Hepatocyte (in vitro differentiated cells): ENCODE data around the gene B3GNT3. TPM values are rescaled to one million over a fixed set of nuclear protein-coding genes. Genes with fewer than 3 reads are reported as not detected.

Experiments
- DNase-seq: peaks from one replicate; pipeline ENCODE4 v3.0.0-alpha.2; 2016; ENCODE audit warnings: low spot score
- H2AFZ ChIP-seq: fragments of 200-600 bp; sonication (generic); 2 replicates; pipeline ENCODE4 v1.6.0; 2016; ENCODE audit warnings: antibody characterized with exemption, mild to moderate bottlenecking
- H3K27ac ChIP-seq: fragments of 200-600 bp; sonication (generic); 2 replicates; pipeline ENCODE4 v1.5.1; 2016; ENCODE audit warnings: mild to moderate bottlenecking
- H3K27me3 ChIP-seq: fragments of 200-600 bp; sonication (generic); 2 replicates; pipeline ENCODE4 v1.6.1; 2016
- H3K36me3 ChIP-seq: fragments of 200-600 bp; sonication (generic); replicated peaks from 2 replicates; pipeline ENCODE4 v1.5.1; 2016; ENCODE audit warnings: low read depth; ENCODE audit not compliant: insufficient read depth
- H3K4me1 ChIP-seq: fragments of 200-600 bp; sonication (generic); 2 replicates; pipeline ENCODE4 v1.5.1; 2016; ENCODE audit warnings: mild to moderate bottlenecking, moderate library complexity; ENCODE audit not compliant: insufficient read depth
- H3K4me2 ChIP-seq: fragments of 200-600 bp; sonication (generic); 2 replicates; pipeline ENCODE4 v1.6.0; 2016
- H3K4me3 ChIP-seq: fragments of 200-600 bp; sonication (generic); 2 replicates; pipeline ENCODE4 v1.5.1; 2016; ENCODE audit warnings: mild to moderate bottlenecking
- H3K79me2 ChIP-seq: fragments of 200-600 bp; sonication (generic); 2 replicates; pipeline ENCODE4 v1.6.0; 2017; ENCODE audit warnings: mild to moderate bottlenecking
- H3K9me2 ChIP-seq: fragments of 200-600 bp; sonication (generic); replicated peaks from 2 replicates; pipeline ENCODE4 v1.6.0; 2017; ENCODE audit warnings: mild to moderate bottlenecking; ENCODE audit not compliant: insufficient read depth
- H3K9me3 ChIP-seq: fragments of 200-600 bp; sonication (generic); 2 replicates; pipeline ENCODE4 v1.5.1; 2016; ENCODE audit warnings: low read depth, mild to moderate bottlenecking
- H4K20me1 ChIP-seq: fragments of 200-600 bp; sonication (generic); 2 replicates; pipeline ENCODE4 v1.6.0; 2016; ENCODE audit warnings: mild to moderate bottlenecking; ENCODE audit not compliant: insufficient read depth, poor library complexity, severe bottlenecking
- EZH2 ChIP-seq: fragments of 200-600 bp; sonication (generic); IDR thresholded peaks from 2 replicates; pipeline ENCODE4 v1.6.1; 2016; ENCODE audit warnings: antibody characterized with exemption, mild to moderate bottlenecking, borderline replicate concordance
- EZH2phosphoT487 ChIP-seq: fragments of 200-600 bp; sonication (generic); IDR thresholded peaks from one replicate; pipeline ENCODE4 v1.6.1; 2018; ENCODE audit warnings: antibody characterized with exemption, mild to moderate bottlenecking, low read depth, moderate library complexity; ENCODE audit not compliant: unreplicated experiment, severe bottlenecking
- WGBS: methylation state at CpG from one replicate; pipeline ENCODE4 v1.1.6; 2016; ENCODE audit warnings: low lambda C conversion rate; ENCODE audit errors: missing lambda C conversion rate; 5-methylcytosine and 5-hydroxymethylcytosine counted together
- polyA plus RNA-seq: library from polyadenylated mRNA; unstranded; fragments of >200 nt; fragmentation: Nextera tagmentation; extraction: Ambion mirVana; gene quantifications from 2 replicates; pipeline ENCODE4 v1.2.1, GENCODE V29; 2016
- total RNA-seq: library from RNA; depleted of rRNA; stranded (reverse); fragments of >200 nt; gene quantifications from 2 replicates; pipeline ENCODE4 v1.2.3, GENCODE V29; 2014
- TF ChIP-seq, protein P1 (sequence below): fragments of 200-600 bp; sonication (generic); IDR thresholded peaks from 2 replicates; pipeline ENCODE4 v1.5.1; 2016; ENCODE audit warnings: antibody characterized with exemption, mild to moderate bottlenecking; ENCODE audit not compliant: poor library complexity

Gene B3GNT3
- total and polyA plus RNA-seq, 2 experiments from 2014 or later = 14.6 to 19.1 TPM

DNA sequence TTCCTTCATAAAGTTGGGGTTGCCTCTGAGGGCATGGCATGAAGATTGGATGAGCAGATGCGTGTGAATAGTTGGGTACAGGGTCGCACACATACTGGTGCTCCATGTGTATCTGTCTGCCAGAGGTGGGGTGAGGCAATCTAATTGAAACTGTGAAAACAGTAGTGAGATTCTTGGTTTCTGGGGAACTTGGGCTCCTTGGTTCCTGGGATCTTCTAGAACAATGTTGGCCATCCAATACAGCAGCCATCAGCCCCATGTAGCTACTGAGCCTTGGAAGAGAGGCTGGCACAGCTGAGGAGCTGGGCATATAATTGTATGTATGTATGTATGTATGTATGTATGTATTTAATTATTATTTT lies 43.0 kb upstream of the B3GNT3 start:
- Histone ChIP-seq H3K27ac (no peak overlapping the region), H3K9me3 (no peaks in the 10 kb centered on the region), H3K4me2 (no peak overlapping the region), H3K4me1 (peaks cover 3% of the 10 kb centered on the region), H3K36me3 (no peaks in the 10 kb centered on the region), H3K27me3 (no peaks in the 10 kb centered on the region), H3K9me2 (no peaks in the 10 kb centered on the region), H3K79me2 (no peaks in the 10 kb centered on the region), H4K20me1 (no peaks in the 10 kb centered on the region), H2AFZ (no peak overlapping the region), H3K4me3 (no peak overlapping the region)
- DNase-seq = no peak
- TF ChIP-seq EZH2 (no peak), EZH2phosphoT487 (no peak)
- TF ChIP-seq, protein P1, sequence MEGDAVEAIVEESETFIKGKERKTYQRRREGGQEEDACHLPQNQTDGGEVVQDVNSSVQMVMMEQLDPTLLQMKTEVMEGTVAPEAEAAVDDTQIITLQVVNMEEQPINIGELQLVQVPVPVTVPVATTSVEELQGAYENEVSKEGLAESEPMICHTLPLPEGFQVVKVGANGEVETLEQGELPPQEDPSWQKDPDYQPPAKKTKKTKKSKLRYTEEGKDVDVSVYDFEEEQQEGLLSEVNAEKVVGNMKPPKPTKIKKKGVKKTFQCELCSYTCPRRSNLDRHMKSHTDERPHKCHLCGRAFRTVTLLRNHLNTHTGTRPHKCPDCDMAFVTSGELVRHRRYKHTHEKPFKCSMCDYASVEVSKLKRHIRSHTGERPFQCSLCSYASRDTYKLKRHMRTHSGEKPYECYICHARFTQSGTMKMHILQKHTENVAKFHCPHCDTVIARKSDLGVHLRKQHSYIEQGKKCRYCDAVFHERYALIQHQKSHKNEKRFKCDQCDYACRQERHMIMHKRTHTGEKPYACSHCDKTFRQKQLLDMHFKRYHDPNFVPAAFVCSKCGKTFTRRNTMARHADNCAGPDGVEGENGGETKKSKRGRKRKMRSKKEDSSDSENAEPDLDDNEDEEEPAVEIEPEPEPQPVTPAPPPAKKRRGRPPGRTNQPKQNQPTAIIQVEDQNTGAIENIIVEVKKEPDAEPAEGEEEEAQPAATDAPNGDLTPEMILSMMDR = no peak
- 80% methylated on average over 2 of the region's 2 CpGs for WGBS

DNA sequence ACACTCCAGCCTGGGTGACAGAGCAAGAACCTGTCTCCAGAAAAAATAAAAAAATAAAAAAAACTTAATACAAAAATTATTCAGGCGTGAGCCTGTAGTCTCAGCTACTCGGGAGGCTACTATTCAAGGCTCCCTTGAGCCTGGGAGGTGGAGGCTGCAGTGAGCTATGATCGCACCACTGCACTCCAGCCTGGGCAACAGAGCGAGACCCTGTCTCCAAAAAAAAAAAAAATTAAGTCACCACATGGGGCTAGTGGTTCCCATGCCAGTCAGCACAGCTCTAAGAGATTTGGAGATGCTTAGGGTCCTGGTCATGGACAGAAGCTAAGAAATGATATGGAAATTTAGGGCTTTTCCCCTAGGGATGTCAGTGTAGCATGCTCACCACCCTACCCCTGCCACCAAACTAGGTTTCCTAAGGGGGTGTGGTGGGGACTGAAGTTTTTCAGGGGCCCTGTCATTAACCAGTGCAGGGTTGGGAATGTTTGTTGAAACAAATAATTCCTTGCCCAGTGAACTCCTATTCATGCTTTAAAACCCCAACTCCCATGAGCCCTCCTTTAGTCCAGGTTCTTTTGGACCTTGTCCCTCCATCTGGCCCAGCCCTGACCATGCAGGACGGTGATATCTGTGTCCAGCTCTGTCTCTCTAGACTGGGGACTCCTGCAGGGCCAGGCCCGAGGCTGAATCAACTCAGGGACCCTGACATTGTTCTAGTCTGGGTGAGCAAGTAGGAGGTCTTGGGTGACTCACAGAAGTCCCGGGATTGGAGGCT lies 41.9 kb upstream of the B3GNT3 start:
- Histone ChIP-seq H3K4me2 (no peak overlapping the region), H3K9me2 (no peaks in the 10 kb centered on the region), H3K4me3 (no peak overlapping the region), H3K4me1 (no peaks in the 10 kb centered on the region), H3K36me3 (no peaks in the 10 kb centered on the region), H3K27me3 (no peaks in the 10 kb centered on the region), H3K79me2 (no peaks in the 10 kb centered on the region), H3K27ac (no peak overlapping the region), H2AFZ (no peak overlapping the region), H3K9me3 (no peaks in the 10 kb centered on the region), H4K20me1 (no peaks in the 10 kb centered on the region)
- no peak for DNase-seq
- TF ChIP-seq, protein P1 = no peak
- TF ChIP-seq EZH2phosphoT487 (no peak), EZH2 (no peak)
- WGBS = 86% methylated on average over 7 of the region's 7 CpGs

DNA sequence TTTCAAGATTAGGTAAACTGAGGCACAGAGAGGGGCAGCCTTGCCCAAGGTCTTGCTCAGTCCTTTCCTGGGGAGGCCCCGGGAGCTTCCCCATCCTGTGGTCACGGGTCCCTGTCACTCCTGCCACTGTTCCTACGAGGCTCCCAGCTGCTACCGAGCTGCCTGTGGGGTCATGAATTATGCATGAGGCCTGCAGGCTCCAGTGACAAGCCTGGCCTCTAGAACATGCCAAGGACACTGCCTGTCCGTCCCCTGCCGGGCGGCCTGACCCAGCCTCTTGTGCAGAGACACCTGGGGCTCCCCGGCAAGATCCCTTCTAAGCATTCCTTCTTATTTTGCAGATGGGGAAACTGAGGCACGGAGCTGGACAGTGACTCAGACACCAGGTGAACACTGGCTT lies 41.0 kb upstream of the B3GNT3 start:
- no peaks in the 10 kb centered on the region for H3K9me3 ChIP-seq
- H3K9me2 ChIP-seq = no peaks in the 10 kb centered on the region
- TF ChIP-seq EZH2phosphoT487 = no peak
- TF ChIP-seq, protein P1 = no peak
- no peak for TF ChIP-seq EZH2
- no peak overlapping the region for H2AFZ ChIP-seq
- no peaks in the 10 kb centered on the region for H3K79me2 ChIP-seq
- H3K27ac ChIP-seq = no peak overlapping the region
- no peaks in the 10 kb centered on the region for H3K4me1 ChIP-seq
- H3K4me2 ChIP-seq = no peak overlapping the region
- H4K20me1 ChIP-seq = no peaks in the 10 kb centered on the region
- no peak overlapping the region for H3K4me3 ChIP-seq
- 71% methylated on average over 9 of the region's 9 CpGs for WGBS
- DNase-seq = no peak
- no peaks in the 10 kb centered on the region for H3K36me3 ChIP-seq
- H3K27me3 ChIP-seq = no peaks in the 10 kb centered on the region
